ENCODE measurements around the gene PCMT1. TPM values are rescaled to one million over a fixed set of nuclear protein-coding genes. Genes with fewer than 3 reads are reported as not detected.

The PCMT1 gene
- total and polyA plus RNA-seq, 9 of the 15 experiments (the other 6 are each of a cell fraction or from before 2014, with no cell fraction given) = 217 to 541 (median 327) TPM

- TF ChIP-seq ZNF282 (CRISPR knock-in tag; IDR thresholded peaks at IDR 0.05) (no peak; the same call in 1 of the 2 replicates), ARID3B (CRISPR knock-in tag; IDR thresholded peaks at IDR 0.05; ENCODE audit: borderline replicate concordance) (peak; percentile 54; the same call in 1 of the 2 replicates), RBFOX2 (IDR thresholded peaks at IDR 0.05; ENCODE audit: low read depth, low read length) (peak; percentile 100), FUS (optimal IDR thresholded peaks at IDR 0.05; ENCODE audit: low read depth, low read length) (peak; percentile 58), CAMTA2 (CRISPR knock-in tag; conservative IDR thresholded peaks at IDR 0.05) (no peak), SMARCB1 (IDR thresholded peaks at IDR 0.05; ENCODE audit: insufficient read length, low read depth) (no peak), SIN3A (IDR thresholded peaks at IDR 0.05; ENCODE audit: borderline replicate concordance in 2 of 2, control insufficient read depth in 1 of 2, low read depth in 2 of 2, low read length in 2 of 2) (peak; percentile 47 to 79; a peak in 3 of 4 replicates), BDP1 (IDR thresholded peaks at IDR 0.05; ENCODE audit: insufficient read depth, insufficient read length) (no peak), CBX1 (IDR thresholded peaks at IDR 0.05; ENCODE audit: low read depth) (peak; percentile 86), CBX5 (IDR thresholded peaks at IDR 0.05; ENCODE audit: borderline replicate concordance, low read depth) (no peak; the same call in 1 of the 2 replicates), ZNF174 (CRISPR knock-in tag; IDR thresholded peaks at IDR 0.05) (0 out of 2 replicates have a peak, but pooled peaks have one; percentile 7), ZNF121 (CRISPR knock-in tag; conservative IDR thresholded peaks at IDR 0.05) (0 out of 2 replicates have a peak, but pooled peaks have one; percentile 21), FOXP1 (CRISPR knock-in tag; IDR thresholded peaks at IDR 0.05) (peak; percentile 97), DMBX1 (CRISPR knock-in tag; IDR thresholded peaks at IDR 0.05; ENCODE audit: borderline replicate concordance) (peak; percentile 51; the same call in 1 of the 2 replicates), ZNF140 (CRISPR knock-in tag; IDR thresholded peaks at IDR 0.05) (no peak), NEUROD1 (IDR thresholded peaks at IDR 0.05; ENCODE audit: borderline replicate concordance, low read depth, low read length, partially characterized antibody) (peak; percentile 64), ZKSCAN3 (CRISPR knock-in tag; IDR thresholded peaks at IDR 0.05) (no peak), ESRRB (CRISPR knock-in tag; IDR thresholded peaks at IDR 0.05; ENCODE audit: borderline replicate concordance) (no peak), ATF3 (IDR thresholded peaks at IDR 0.05) (no peak), ATF3 (CRISPR knock-in tag; conservative IDR thresholded peaks at IDR 0.05) (peak; percentile 84), IRF9 (tag; IDR thresholded peaks at IDR 0.05) (no peak), TBP (optimal IDR thresholded peaks at IDR 0.05; ENCODE audit: low read depth, low read length) (peak; percentile 89), TAF15 (IDR thresholded peaks at IDR 0.05; ENCODE audit: low read depth, low read length) (no peak), THAP7 (CRISPR knock-in tag; IDR thresholded peaks at IDR 0.05) (peak; percentile 83; the same call in 1 of the 2 replicates), STAG1 (CRISPR knock-in tag; IDR thresholded peaks at IDR 0.05; ENCODE audit: borderline replicate concordance) (peak; percentile 33; the same call in 1 of the 2 replicates)
Measured at GRCh38 chr6:149717588-149718458, 31.7 kb upstream of the PCMT1 start, which contains the start of gene LATS1 (continued).
